PC-9 (cell line): ENCODE results near the gene CADM2. TPM values are rescaled to one million over a fixed set of nuclear protein-coding genes. Genes with fewer than 3 reads are reported as not detected.

Experiments
- BruUV-seq: library from RNA; stranded (reverse); fragments of 400-500 nt; replicated peaks from 2 replicates; lab custom pipeline; 2021; lab: Mats Ljungman, UMichigan
- CTCF ChIA-PET: fragments of 300-600 bp; sonication (Branson Sonifier 250); formaldehyde crosslinking; loops from one replicate; lab custom pipeline; 2022; ENCODE audit warnings: antibody characterized with exemption; lab: Charles Lee
- POLR2A ChIA-PET: fragments of 300-600 bp; sonication (Branson Sonifier 250); formaldehyde crosslinking; loops from one replicate; lab custom pipeline; 2022; ENCODE audit warnings: antibody characterized with exemption; ENCODE audit not compliant: unreplicated experiment; lab: Charles Lee
- DNase-seq, 2 experiments: peaks; one replicate each; pipeline versions ENCODE4 v3.0.0 to v3.0.0-alpha.2; 2015 to 2022; ENCODE audit warnings: mixed read lengths in 1 of 2
- H2AFZ ChIP-seq: fragments of 200-600 bp; sonication (generic); 2 replicates; pipeline ENCODE4 v1.8.1; 2017; ENCODE audit warnings: antibody characterized with exemption
- H3F3A ChIP-seq: fragments of 200-600 bp; sonication (generic); 2 replicates; pipeline ENCODE4 v1.8.1; 2017; ENCODE audit warnings: antibody characterized with exemption, mild to moderate bottlenecking, low read depth; ENCODE audit not compliant: insufficient read depth
- H3K27ac ChIP-seq: fragments of 200-600 bp; sonication (generic); 2 replicates; pipeline ENCODE4 v1.6.1; 2016; ENCODE audit warnings: mixed run types
- H3K27me3 ChIP-seq: fragments of 200-600 bp; sonication (generic); 2 replicates; pipeline ENCODE4 v1.6.1; 2016; ENCODE audit warnings: low read depth, mixed run types; ENCODE audit not compliant: insufficient read depth
- H3K36me3 ChIP-seq: fragments of 200-600 bp; sonication (generic); 2 replicates; pipeline ENCODE4 v1.6.1; 2016; ENCODE audit warnings: low read depth, mixed run types
- H3K4me1 ChIP-seq: fragments of 200-600 bp; sonication (generic); replicated peaks from 2 replicates; pipeline ENCODE4 v1.6.1; 2016; ENCODE audit warnings: mixed run types; ENCODE audit not compliant: insufficient read depth
- H3K4me2 ChIP-seq: fragments of 200-600 bp; sonication (generic); 2 replicates; pipeline ENCODE4 v1.6.1; 2017; ENCODE audit warnings: mixed run types
- H3K4me3 ChIP-seq: fragments of 200-600 bp; sonication (generic); 2 replicates; pipeline ENCODE4 v1.6.1; 2016; ENCODE audit warnings: mixed run types
- H3K79me2 ChIP-seq: fragments of 200-600 bp; sonication (generic); 2 replicates; pipeline ENCODE4 v1.6.1; 2017; ENCODE audit warnings: low read depth, mixed run types
- H3K9me2 ChIP-seq: fragments of 200-600 bp; sonication (generic); 2 replicates; pipeline ENCODE4 v1.8.1; 2017; ENCODE audit warnings: mild to moderate bottlenecking; ENCODE audit not compliant: insufficient read depth
- H3K9me3 ChIP-seq: fragments of 200-600 bp; sonication (generic); 2 replicates; pipeline ENCODE4 v1.8.1; 2016; ENCODE audit warnings: low read depth; ENCODE audit not compliant: insufficient read depth
- H4K20me1 ChIP-seq: fragments of 200-600 bp; sonication (generic); 2 replicates; pipeline ENCODE4 v1.8.1; 2017; ENCODE audit not compliant: insufficient read depth
- CTCF ChIP-seq: fragments of 200-600 bp; sonication (generic); conservative IDR thresholded peaks from 2 replicates; pipeline ENCODE4 v1.6.1; 2017; ENCODE audit warnings: mixed run types, antibody characterized with exemption, mild to moderate bottlenecking, moderate library complexity
- EZH2 ChIP-seq: fragments of 200-600 bp; sonication (generic); IDR thresholded peaks from 2 replicates; pipeline ENCODE4 v1.8.0; 2017; ENCODE audit warnings: antibody characterized with exemption, low read depth
- intact Hi-C: fragments of 100-400 bp; cut with micrococcal nuclease; formaldehyde crosslinking; loops from one replicate; pipeline ENCODE4 v1.10.0; 2022; ENCODE audit not compliant: unreplicated experiment
- total RNA-seq: library from RNA; stranded (reverse); gene quantifications from 2 replicates; pipeline ENCODE4 v1.2.3, GENCODE V29; 2021

Gene CADM2
- total RNA-seq, 1 experiment from 2014 or later, result 0.59 TPM

GRCh38 chr3:85930718-85931117 is 971.9 kb downstream of the CADM2 start:
- H3K27me3 ChIP-seq, result no peaks in the 10 kb centered on the region
- no peak overlapping the region for H2AFZ ChIP-seq
- H3F3A ChIP-seq, result no peaks in the 10 kb centered on the region
- H3K4me1 ChIP-seq, result no peaks in the 10 kb centered on the region
- intact Hi-C loops, result no loop called here
- no peak overlapping the region for H3K4me2 ChIP-seq
- no peak for DNase-seq
- TF ChIP-seq CTCF (no peak), EZH2 (no peak)
- no peaks in the 10 kb centered on the region; the same call in 1 of the 2 replicates for H4K20me1 ChIP-seq
- ChIA-PET POLR2A (no interaction called here), CTCF (no interaction called here)
- H3K36me3 ChIP-seq, result no peaks in the 10 kb centered on the region
- no peak overlapping the region for H3K27ac ChIP-seq
- no TSS peak for BruUV-seq
- no peak overlapping the region for H3K4me3 ChIP-seq
- H3K9me3 ChIP-seq, result no peaks in the 10 kb centered on the region
- H3K79me2 ChIP-seq, result no peaks in the 10 kb centered on the region
- H3K9me2 ChIP-seq, result peaks cover 3% of the 10 kb centered on the region; the same call in 1 of the 2 replicates

GRCh38 chr3:85933326-85933725 is 974.5 kb downstream of the CADM2 start:
- Histone ChIP-seq H2AFZ (no peak overlapping the region), H3F3A (no peaks in the 10 kb centered on the region), H3K9me2 (peaks cover 3% of the 10 kb centered on the region; the same call in 1 of the 2 replicates), H3K36me3 (no peaks in the 10 kb centered on the region), H3K27me3 (no peaks in the 10 kb centered on the region), H3K4me1 (no peaks in the 10 kb centered on the region), H3K4me3 (no peak overlapping the region), H3K4me2 (no peak overlapping the region), H4K20me1 (no peaks in the 10 kb centered on the region; the same call in 1 of the 2 replicates), H3K9me3 (no peaks in the 10 kb centered on the region), H3K27ac (no peak overlapping the region), H3K79me2 (no peaks in the 10 kb centered on the region)
- BruUV-seq, result no TSS peak
- no peak for DNase-seq
- TF ChIP-seq EZH2 (no peak), CTCF (no peak)
- intact Hi-C loops, result no loop called here
- CTCF ChIA-PET, result no interaction called here
- POLR2A ChIA-PET, result no interaction called here

GRCh38 chr3:85935171-85935570 is 976.4 kb downstream of the CADM2 start:
- Histone ChIP-seq H3K4me1 (no peaks in the 10 kb centered on the region), H3K4me2 (no peak overlapping the region), H3K27me3 (no peaks in the 10 kb centered on the region), H3K36me3 (no peaks in the 10 kb centered on the region), H3K9me2 (peaks cover 3% of the 10 kb centered on the region; the same call in 1 of the 2 replicates), H3F3A (no peaks in the 10 kb centered on the region), H3K9me3 (no peaks in the 10 kb centered on the region), H4K20me1 (no peaks in the 10 kb centered on the region), H3K79me2 (no peaks in the 10 kb centered on the region), H2AFZ (no peak overlapping the region), H3K27ac (no peak overlapping the region), H3K4me3 (no peak overlapping the region)
- BruUV-seq, result no TSS peak
- TF ChIP-seq EZH2, result no peak
- TF ChIP-seq CTCF, result no peak
- CTCF ChIA-PET, result no interaction called here
- intact Hi-C loops, result no loop called here
- POLR2A ChIA-PET, result no interaction called here
- DNase-seq, result no peak
